Tibial artery (tissue), 4 donors: Measurements from ENCODE around the gene PCNT.

Experiments
- DNase-seq, 2 donors: peaks; one replicate each; pipeline ENCODE4 v3.0.0-alpha.2; 2019
- H3K27ac ChIP-seq, 2 donors: fragments of 200-600 bp; sonication (generic) in 1 of 2; 1 replicate in 1 of 2; 2 replicates in 1 of 2; pipeline ENCODE4 v1.5.1; 2018 to 2019; ENCODE audit warnings: mild to moderate bottlenecking in 1 of 2
- H3K27me3 ChIP-seq, 2 donors: fragments of 200-600 bp; sonication (generic) in 1 of 2; one replicate each; pipeline versions ENCODE4 v1.5.1 to v1.6.0; 2016 to 2019
- H3K36me3 ChIP-seq, 3 donors: fragments of 200-600 bp; sonication (generic) in 2 of 3; one replicate each; pipeline ENCODE4 v1.5.1; 2016 to 2019; ENCODE audit warnings: mild to moderate bottlenecking in 2 of 3
- H3K4me1 ChIP-seq, 4 donors: fragments of 200-600 bp; sonication (generic) in 2 of 4; 1 replicate in 3 of 4; 2 replicates in 1 of 4; pipeline ENCODE4 v1.5.1; 2016 to 2019
- H3K4me3 ChIP-seq, 2 donors: fragments of 200-600 bp; sonication (generic) in 1 of 2; 1 replicate in 1 of 2; 2 replicates in 1 of 2; pipeline ENCODE4 v1.5.1; 2018 to 2019; ENCODE audit warnings: mild to moderate bottlenecking in 2 of 2
- H3K9me3 ChIP-seq, 3 donors: fragments of 200-600 bp; sonication (generic) in 1 of 3; one replicate each; pipeline ENCODE4 v1.5.1; 2016 to 2019
- CTCF ChIP-seq, 2 experiments: fragments of 200-600 bp in 1 of 2; fragments of 450-650 bp in 1 of 2; IDR thresholded peaks; one replicate each; pipeline ENCODE4 v1.5.1; 2017 to 2019; ENCODE audit warnings: antibody characterized with exemption in 2 of 2, mild to moderate bottlenecking in 1 of 2, moderate library complexity in 1 of 2
- intact Hi-C: fragments of 100-400 bp; cut with DNase I; formaldehyde crosslinking; loops from one replicate; pipeline ENCODE4 v1.15.0; 2023; ENCODE audit warnings: low total_unique reads

Gene PCNT

GRCh38 chr21:46410516-46410915 lies 86.6 kb downstream of the PCNT start:
- no peaks in the 10 kb centered on the region for H3K27me3 ChIP-seq
- no peak for DNase-seq
- no peak for TF ChIP-seq CTCF (IDR thresholded peaks at IDR 0.05)
- H3K27ac ChIP-seq: no peak overlapping the region
- intact Hi-C loops: no loop called here
- H3K4me3 ChIP-seq: no peak overlapping the region
- peaks cover 24 to 52% (median 31%) of the 10 kb centered on the region in 3 donors for H3K36me3 ChIP-seq
- no peaks in the 10 kb centered on the region for H3K9me3 ChIP-seq
- H3K4me1 ChIP-seq: no peaks in the 10 kb centered on the region

GRCh38 chr21:46411236-46411635 lies 87.3 kb downstream of the PCNT start:
- no peaks in the 10 kb centered on the region for H3K27me3 ChIP-seq
- no peak overlapping the region for H3K4me3 ChIP-seq
- H3K36me3 ChIP-seq: peaks cover 30 to 59% (median 34%) of the 10 kb centered on the region in 3 donors
- no peaks in the 10 kb centered on the region for H3K9me3 ChIP-seq
- H3K27ac ChIP-seq: no peak overlapping the region
- intact Hi-C loops: no loop called here
- H3K4me1 ChIP-seq: no peaks in the 10 kb centered on the region
- no peak for DNase-seq
- TF ChIP-seq CTCF (IDR thresholded peaks at IDR 0.05): no peak

GRCh38 chr21:46411691-46412090 lies 87.7 kb downstream of the PCNT start:
- Histone ChIP-seq H3K27me3 (no peaks in the 10 kb centered on the region), H3K4me1 (no peaks in the 10 kb centered on the region), H3K27ac (no peak overlapping the region), H3K4me3 (no peak overlapping the region), H3K36me3 (peaks cover 34 to 63% (median 39%) of the 10 kb centered on the region in 3 donors), H3K9me3 (no peaks in the 10 kb centered on the region)
- TF ChIP-seq CTCF (IDR thresholded peaks at IDR 0.05): no peak
- DNase-seq: no peak
- intact Hi-C loops: no loop called here

- no peak for TF ChIP-seq CTCF (IDR thresholded peaks at IDR 0.05)
- Histone ChIP-seq H3K4me3 (no peak overlapping the region), H3K4me1 (no peaks in the 10 kb centered on the region), H3K27me3 (no peaks in the 10 kb centered on the region), H3K27ac (no peak overlapping the region), H3K36me3 (peaks cover 37 to 68% (median 43%) of the 10 kb centered on the region in 3 donors), H3K9me3 (no peaks in the 10 kb centered on the region)
- no peak for DNase-seq
- intact Hi-C loops: no loop called here
Observed at GRCh38 chr21:46412521-46413364, 88.8 kb downstream of the PCNT start.

- no peak for TF ChIP-seq CTCF (IDR thresholded peaks at IDR 0.05)
- Histone ChIP-seq H3K9me3 (no peaks in the 10 kb centered on the region), H3K36me3 (peaks cover 42 to 74% (median 45%) of the 10 kb centered on the region in 3 donors), H3K4me3 (no peak overlapping the region), H3K4me1 (no peaks in the 10 kb centered on the region), H3K27ac (no peak overlapping the region), H3K27me3 (no peaks in the 10 kb centered on the region)
- DNase-seq: no peak
- intact Hi-C loops: no loop called here
Observed at GRCh38 chr21:46413365-46413696, 89.4 kb downstream of the PCNT start.
